Panc1 (cell line): Measurements from ENCODE around the gene PRRX1. TPM values are rescaled to one million over a fixed set of nuclear protein-coding genes. Genes with fewer than 3 reads are reported as not detected.

Experiments
- ATAC-seq: fragments of 200-7000 bp; cut with Tn5 transposase; 2 replicates; pipeline ENCODE4 v1.9.1; 2020; ENCODE audit warnings: mild to moderate bottlenecking, moderate library complexity
- BruUV-seq: library from RNA; stranded (reverse); fragments of 400-500 nt; replicated peaks from 2 replicates; lab custom pipeline; 2021; lab: Mats Ljungman, UMichigan
- CTCF ChIA-PET: fragments of 300-600 bp; sonication (Branson Sonifier 250); formaldehyde crosslinking; loops from one replicate; lab custom pipeline; 2022; ENCODE audit warnings: antibody characterized with exemption; lab: Charles Lee
- POLR2A ChIA-PET: fragments of 300-600 bp; sonication (Branson Sonifier 250); formaldehyde crosslinking; loops from one replicate; lab custom pipeline; 2022; ENCODE audit warnings: antibody characterized with exemption; lab: Charles Lee
- DNase-seq: peaks from one replicate; pipeline ENCODE4 v3.0.0-alpha.2; 2010; ENCODE audit warnings: low read depth, low spot score
- H3K27ac ChIP-seq: 2 replicates; pipeline ENCODE4 v1.5.1; 2011; ENCODE audit warnings: mild to moderate bottlenecking, low read length, inconsistent platforms
- H3K27me3 ChIP-seq: fragments of 200-500 bp; sonication (Bioruptor generic); 2 replicates; pipeline ENCODE4 v1.6.0; 2014; ENCODE audit warnings: low read length, inconsistent platforms; ENCODE audit not compliant: control insufficient read depth, insufficient read depth
- H3K36me3 ChIP-seq: fragments of 200-500 bp; sonication (Bioruptor generic); 2 replicates; pipeline ENCODE4 v1.5.1; 2014; ENCODE audit warnings: inconsistent platforms, mild to moderate bottlenecking, low read length, moderate library complexity; ENCODE audit not compliant: control insufficient read depth, insufficient read depth
- H3K4me1 ChIP-seq: 2 replicates; pipeline ENCODE4 v1.5.1; 2011; ENCODE audit warnings: inconsistent platforms, mild to moderate bottlenecking, low read length, moderate library complexity; ENCODE audit not compliant: control insufficient read depth, insufficient read depth
- H3K4me3 ChIP-seq, 2 experiments: 2 replicates each; pipeline ENCODE4 v1.5.1; 2011 to 2012; ENCODE audit warnings: low read depth in 2 of 2, low read length in 2 of 2, mild to moderate bottlenecking in 2 of 2, inconsistent platforms in 1 of 2, moderate library complexity in 1 of 2
- H3K9me3 ChIP-seq: fragments of 200-500 bp; sonication (Bioruptor generic); 2 replicates; pipeline ENCODE4 v1.5.1; 2014; ENCODE audit warnings: low read depth, mild to moderate bottlenecking, inconsistent platforms, low read length, moderate library complexity; ENCODE audit not compliant: control insufficient read depth, insufficient read depth
- CTCF ChIP-seq: fragments of 450-650 bp; IDR thresholded peaks from 2 replicates; pipeline ENCODE4 v1.5.1; 2017; ENCODE audit warnings: mild to moderate bottlenecking
- POLR2AphosphoS5 ChIP-seq: IDR thresholded peaks from 2 replicates; pipeline ENCODE4 v1.6.1; 2012; ENCODE audit warnings: mild to moderate bottlenecking, low read depth, low read length, moderate library complexity
- REST ChIP-seq, 2 experiments: IDR thresholded peaks; 2 replicates each; pipeline ENCODE4 v1.6.1; 2011 to 2012; ENCODE audit warnings: low read depth in 2 of 2, control low read depth in 1 of 2, low read length in 1 of 2, mild to moderate bottlenecking in 1 of 2, moderate library complexity in 1 of 2; ENCODE audit not compliant: insufficient read depth in 1 of 2
- SIN3A ChIP-seq: IDR thresholded peaks from 2 replicates; pipeline ENCODE4 v1.6.1; 2012; ENCODE audit warnings: low read depth, mild to moderate bottlenecking, low read length, moderate library complexity, borderline replicate concordance; ENCODE audit not compliant: insufficient read depth
- TCF7L2 ChIP-seq: IDR thresholded peaks from 2 replicates; pipeline ENCODE4 v1.6.1; 2011; ENCODE audit warnings: mild to moderate bottlenecking, low read depth, low read length, inconsistent platforms
- in situ Hi-C: cut with HindIII; loops from 2 replicates; pipeline ENCODE4 v1.10.0; 2016; ENCODE audit warnings: low sequenced_read_pairs, low pct_unique_long_range_greater_than_20kb
- intact Hi-C: fragments of 100-400 bp; cut with micrococcal nuclease; formaldehyde crosslinking; loops from one replicate; pipeline ENCODE4 v1.10.0; 2022; ENCODE audit not compliant: unreplicated experiment
- total RNA-seq: library from RNA; stranded (reverse); gene quantifications from one replicate; pipeline ENCODE4 v1.2.1, GENCODE V29; 2021; ENCODE audit not compliant: unreplicated experiment

PRRX1 gene
- total RNA-seq, 1 experiment from 2014 or later, result 0.69 TPM

GRCh38 chr1:170721621-170722020 is 57.7 kb downstream of the PRRX1 start:
- in situ Hi-C loops (no loop called here), intact Hi-C loops (no loop called here)
- no TSS peak for BruUV-seq
- no peak for TF ChIP-seq POLR2AphosphoS5
- TF ChIP-seq CTCF, result no peak
- no peak for TF ChIP-seq TCF7L2
- no peak for TF ChIP-seq REST (IDR thresholded peaks at IDR 0.05; ENCODE audit: insufficient read depth in 1 of 2, low read depth in 2 of 2, low read length in 1 of 2)
- no peaks in the 10 kb centered on the region for H3K4me1 ChIP-seq
- CTCF ChIA-PET, result no interaction called here
- H3K4me3 ChIP-seq, result no peak overlapping the region
- H3K27ac ChIP-seq, result no peak overlapping the region
- no peaks in the 10 kb centered on the region for H3K36me3 ChIP-seq
- ATAC-seq (no peak), DNase-seq (no peak)
- H3K9me3 ChIP-seq, result no peaks in the 10 kb centered on the region
- POLR2A ChIA-PET, result no interaction called here
- H3K27me3 ChIP-seq, result no peaks in the 10 kb centered on the region

- POLR2A ChIA-PET, result interaction anchor here (0.6 kb wide), 1 partner anchor 17 kb away, joined by 3 read pairs; no protein-coding TSS in a partner anchor
- intact Hi-C loops (no loop called here), in situ Hi-C loops (no loop called here)
- Histone ChIP-seq H3K4me1 (no peaks in the 10 kb centered on the region), H3K4me3 (no peak overlapping the region), H3K27me3 (no peaks in the 10 kb centered on the region), H3K9me3 (no peaks in the 10 kb centered on the region), H3K27ac (no peak overlapping the region), H3K36me3 (no peaks in the 10 kb centered on the region)
- ATAC-seq (no peak), DNase-seq (no peak)
- CTCF ChIA-PET, result no interaction called here
- no TSS peak for BruUV-seq
- TF ChIP-seq REST (IDR thresholded peaks at IDR 0.05; ENCODE audit: insufficient read depth in 1 of 2, low read depth in 2 of 2, low read length in 1 of 2) (no peak), CTCF (no peak), TCF7L2 (no peak), SIN3A (no peak), POLR2AphosphoS5 (no peak)
These were observed 59.6 kb downstream of the PRRX1 start for GRCh38 chr1:170723518-170723917.
